GM21737 (cell line): Measurements from ENCODE around the gene BIVM.
"Not testable (repeated sequence)": the region's sequence is repeated elsewhere in the genome, so short reads cannot be mapped to it uniquely, and the experiment has no call there.

Experiments
- ATAC-seq: cut with Tn5 transposase; IDR thresholded peaks from one replicate; pipeline ENCODE4 v1.9.1; 2021; ENCODE audit warnings: mild to moderate bottlenecking, moderate library complexity; ENCODE audit not compliant: unreplicated experiment

BIVM gene

GRCh38 chr13:102798581-102799425 is at the start of gene BIVM, which contains the start of gene POGLUT2:
Gene BIVM (plus strand): TSS chr13:102799119. CDS start chr13:102807268, 8,149 bp downstream.
Gene POGLUT2 (minus strand): TSS chr13:102798976. CDS start chr13:102798670, 306 bp downstream.
- ATAC-seq = peak; percentile 91

GRCh38 chr13:102751886-102752285 is 47.0 kb upstream of the BIVM start:
- no peak for ATAC-seq

GRCh38 chr13:102757006-102757405 is 41.9 kb upstream of the BIVM start:
- ATAC-seq = no peak

GRCh38 chr13:102758842-102759241 is 40.1 kb upstream of the BIVM start:
- ATAC-seq = no peak

GRCh38 chr13:102761071-102761470 is 37.8 kb upstream of the BIVM start:
- ATAC-seq = no peak

GRCh38 chr13:102763741-102764140 is 35.2 kb upstream of the BIVM start:
- ATAC-seq = no peak

GRCh38 chr13:102768909-102769308 is 30.0 kb upstream of the BIVM start:
- ATAC-seq = no peak

- no peak for ATAC-seq
Observed at GRCh38 chr13:102769679-102770078, 29.2 kb upstream of the BIVM start.

- ATAC-seq = no peak
Observed at GRCh38 chr13:102770435-102770834, 28.5 kb upstream of the BIVM start.

GRCh38 chr13:102771298-102772041 is 27.4 kb upstream of the BIVM start:
- no peak for ATAC-seq

GRCh38 chr13:102772042-102772425 is 26.9 kb upstream of the BIVM start:
- no peak for ATAC-seq

- peak; percentile 93 for ATAC-seq
Observed at GRCh38 chr13:102773441-102774213, 25.3 kb upstream of the BIVM start, which contains the start of gene TEX30. Gene TEX30 (minus strand): TSS chr13:102773786. CDS start chr13:102770026, 3,760 bp downstream.

- ATAC-seq = no peak
Observed at GRCh38 chr13:102774214-102774568, 24.7 kb upstream of the BIVM start.

- no peak for ATAC-seq
Observed at GRCh38 chr13:102774591-102775520, 24.1 kb upstream of the BIVM start.

GRCh38 chr13:102776271-102776670 is 22.6 kb upstream of the BIVM start:
- no peak for ATAC-seq

GRCh38 chr13:102777736-102778135 is 21.2 kb upstream of the BIVM start:
- no peak for ATAC-seq

GRCh38 chr13:102779436-102780159 is 19.3 kb upstream of the BIVM start:
- ATAC-seq = no peak

GRCh38 chr13:102780656-102781055 is 18.3 kb upstream of the BIVM start:
- ATAC-seq = not testable (repeated sequence)

GRCh38 chr13:102781591-102781990 is 17.3 kb upstream of the BIVM start:
- no peak for ATAC-seq
